Heart left ventricle (tissue), 16 donors: ENCODE measurements around the gene PRKN. TPM values are rescaled to one million over a fixed set of nuclear protein-coding genes. Genes with fewer than 3 reads are reported as not detected.

Source experiments
- ATAC-seq, 4 donors: fragments of 200-7000 bp; cut with Tn5 transposase; one replicate each; pipeline ENCODE4 v1.9.1; 2020 to 2022; ENCODE audit warnings: moderate library complexity in 4 of 4, mild to moderate bottlenecking in 3 of 4, moderate number of reproducible peaks in 1 of 4
- DNase-seq, 5 donors: peaks; one replicate each; pipeline ENCODE4 v3.0.0-alpha.2; 2020
- H3K27ac ChIP-seq, 12 donors: fragments of 200-600 bp; sonication (generic) in 4 of 12; one replicate each; pipeline versions ENCODE4 v1.5.0 to v1.8.0; 2016 to 2022; ENCODE audit warnings: mild to moderate bottlenecking in 2 of 12
- H3K27me3 ChIP-seq, 9 donors: fragments of 200-600 bp; sonication (generic) in 2 of 9; one replicate each; pipeline versions ENCODE4 v1.5.1 to v1.8.0; 2016 to 2022; ENCODE audit warnings: mild to moderate bottlenecking in 3 of 9
- H3K36me3 ChIP-seq, 9 donors: fragments of 200-600 bp; sonication (generic) in 2 of 9; one replicate each; pipeline versions ENCODE4 v1.5.0 to v1.8.0; 2018 to 2022; ENCODE audit warnings: mild to moderate bottlenecking in 2 of 9
- H3K4me1 ChIP-seq, 12 donors: fragments of 200-600 bp; sonication (generic) in 4 of 12; one replicate each; pipeline versions ENCODE4 v1.5.0 to v1.8.0; 2016 to 2022; ENCODE audit warnings: mild to moderate bottlenecking in 3 of 12
- H3K4me3 ChIP-seq, 12 donors: fragments of 200-600 bp; sonication (generic) in 4 of 12; one replicate each; pipeline versions ENCODE4 v1.5.0 to v1.8.0; 2017 to 2022; ENCODE audit warnings: mild to moderate bottlenecking in 9 of 12, moderate library complexity in 4 of 12
- H3K9me3 ChIP-seq, 12 donors: fragments of 200-600 bp; sonication (generic) in 4 of 12; one replicate each; pipeline versions ENCODE4 v1.5.0 to v1.8.0; 2016 to 2022; ENCODE audit warnings: mild to moderate bottlenecking in 1 of 12
- POLR2A ChIP-seq, 2 donors: fragments of 450-650 bp; IDR thresholded peaks; one replicate each; pipeline ENCODE4 v1.6.1; 2017; ENCODE audit warnings: antibody characterized with exemption in 2 of 2, mild to moderate bottlenecking in 2 of 2, moderate library complexity in 2 of 2
- WGBS, 4 donors: extraction: QIAGEN DNeasy Blood & Tissue Kit in 2 of 4; methylation state at CpG; one replicate each; pipeline versions ENCODE4 v1.1.5 to v1.1.7; 2013 to 2018; 5-methylcytosine and 5-hydroxymethylcytosine counted together
- intact Hi-C, 10 donors: fragments of 100-400 bp; cut with DNase I; formaldehyde crosslinking; loops; one replicate each; pipeline versions ENCODE4 v1.11.1 to v1.14.2; 2022
- polyA plus RNA-seq, 2 donors: library from polyadenylated mRNA; stranded (reverse); fragments of 200-250 nt; gene quantifications; one replicate each; pipeline ENCODE4 v1.2.3, GENCODE V29; 2013
- total RNA-seq, 9 donors: library from RNA; depleted of rRNA in 2 of 9; stranded (reverse); fragments of >200 nt in 2 of 9; fragmentation: NEBNext Ultra II Directional in 3 of 9; extraction: Animal tissue kit (Norgen Biotek cat#: 25700) in 3 of 9; gene quantifications; one replicate each; pipeline versions ENCODE4 v1.1.0 to v1.2.4, GENCODE V29; 2016 to 2023
- TF ChIP-seq, protein P1 (sequence below), 12 donors: fragments of 200-600 bp; sonication (generic) in 4 of 12; IDR thresholded peaks; one replicate each; pipeline versions ENCODE4 v1.5.0 to v1.8.0; 2018 to 2022; ENCODE audit warnings: antibody characterized with exemption in 12 of 12, mild to moderate bottlenecking in 5 of 12
- donor health status: ischemic (EF 13 %, LVEDD 7.1; RV severe dilation, severe dysfunction).
- donor health status: healthy with polysubstance abuse.
- donor health status: DM: no; HTN: yes; CAD: no.
- donor health status: DM: no; HTN: no; CAD: no.
- donor health status: ischemic (EF 25% LVEDD 6.9; RV normal size, moderate dysfunction).
- donor health status: ischemic (EF 25% LVEDD 5.7; RV mildly dilated, moderate dysfunction).
- donor health status: healthy.
- donor health status: DM: yes; HTN: yes; CAD: no.
- donor health status: ischemic (EF 35%, LVEDD 5.7; RV mildly dilated, moderate dysfunction).
- donor health status: nonischemic (EF 11% LVEDD 7.7; RV severe dilation, severe dysfunction).
- donor health status: DM: yes; HTN: yes; CAD: no.
- donor health status: PGD.
- donor health status: ischemic (EF 29% LVEDD 5.4; RV normal size, mild dysfunction).
- donor health status: nonischemic (EF 23%, LVEDD 6.1; RV moderate dilation, normal function).

The PRKN gene
- total and polyA plus RNA-seq, 11 donors, result 3.4 to 32.5 (median 21.2) TPM

DNA sequence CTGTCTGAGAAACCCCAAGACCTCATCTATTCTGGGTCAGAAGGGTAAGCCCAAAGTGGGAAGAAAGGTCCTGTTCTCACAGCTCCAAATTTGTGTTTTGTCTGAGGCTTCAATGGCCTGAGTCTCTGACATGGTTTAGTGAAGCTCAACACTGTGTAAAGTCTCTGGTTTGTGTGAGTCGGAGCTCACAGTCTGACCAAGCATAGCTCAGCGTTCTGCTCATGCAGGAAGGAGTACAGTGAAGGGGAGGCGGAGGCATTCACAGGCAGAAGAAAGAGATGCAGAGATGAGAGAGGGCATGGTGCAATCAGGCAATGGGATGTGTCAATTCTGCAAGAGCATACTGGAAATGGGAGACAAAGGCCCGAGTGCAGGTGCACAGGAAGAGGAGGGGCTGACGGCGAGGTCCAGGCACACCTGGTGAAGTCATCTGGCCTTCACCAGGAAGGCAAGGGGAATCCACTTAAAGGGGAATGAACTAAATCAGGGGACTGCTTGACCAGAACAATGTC is 990.7 kb downstream of the PRKN start:
- Histone ChIP-seq H3K27me3 (no peaks in the 10 kb centered on the region), H3K9me3 (no peaks in the 10 kb centered on the region), H3K4me1 (no peaks in the 10 kb centered on the region), H3K27ac (no peak overlapping the region), H3K36me3 (no peaks in the 10 kb centered on the region), H3K4me3 (no peak overlapping the region)
- ATAC-seq (no peak), DNase-seq (no peak)
- WGBS, 4 donors, result 60 to 74% (median 66%) methylated on average over 6 of the region's 6 CpGs
- intact Hi-C loops, result no loop called here
- TF ChIP-seq POLR2A (IDR thresholded peaks at IDR 0.05), result no peak
- TF ChIP-seq, protein P1, sequence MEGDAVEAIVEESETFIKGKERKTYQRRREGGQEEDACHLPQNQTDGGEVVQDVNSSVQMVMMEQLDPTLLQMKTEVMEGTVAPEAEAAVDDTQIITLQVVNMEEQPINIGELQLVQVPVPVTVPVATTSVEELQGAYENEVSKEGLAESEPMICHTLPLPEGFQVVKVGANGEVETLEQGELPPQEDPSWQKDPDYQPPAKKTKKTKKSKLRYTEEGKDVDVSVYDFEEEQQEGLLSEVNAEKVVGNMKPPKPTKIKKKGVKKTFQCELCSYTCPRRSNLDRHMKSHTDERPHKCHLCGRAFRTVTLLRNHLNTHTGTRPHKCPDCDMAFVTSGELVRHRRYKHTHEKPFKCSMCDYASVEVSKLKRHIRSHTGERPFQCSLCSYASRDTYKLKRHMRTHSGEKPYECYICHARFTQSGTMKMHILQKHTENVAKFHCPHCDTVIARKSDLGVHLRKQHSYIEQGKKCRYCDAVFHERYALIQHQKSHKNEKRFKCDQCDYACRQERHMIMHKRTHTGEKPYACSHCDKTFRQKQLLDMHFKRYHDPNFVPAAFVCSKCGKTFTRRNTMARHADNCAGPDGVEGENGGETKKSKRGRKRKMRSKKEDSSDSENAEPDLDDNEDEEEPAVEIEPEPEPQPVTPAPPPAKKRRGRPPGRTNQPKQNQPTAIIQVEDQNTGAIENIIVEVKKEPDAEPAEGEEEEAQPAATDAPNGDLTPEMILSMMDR (IDR thresholded peaks at IDR 0.05), result no peak

DNA sequence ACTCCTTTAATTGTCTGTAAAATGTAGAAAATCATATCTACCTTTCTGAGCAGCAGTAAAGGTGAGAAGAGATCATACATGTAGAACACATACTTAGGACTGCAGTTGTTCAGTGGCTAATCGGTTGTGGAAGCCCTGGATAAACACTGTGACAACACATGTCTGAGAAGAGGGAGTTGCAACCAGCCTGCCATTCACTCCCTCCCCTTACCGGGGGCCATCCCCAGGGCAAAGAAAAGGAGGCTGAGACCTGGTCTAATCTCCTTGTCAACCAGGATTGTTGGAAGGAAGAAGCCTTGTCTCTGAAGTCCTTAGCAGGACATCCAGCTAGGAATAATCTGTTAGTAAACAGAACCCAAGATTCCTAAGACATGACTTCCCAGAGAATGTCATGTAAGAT is 991.2 kb downstream of the PRKN start:
- 23 to 78% (median 59%) methylated on average over 2 of the region's 2 CpGs for WGBS, 4 donors
- intact Hi-C loops, result no loop called here
- no peak for TF ChIP-seq POLR2A (IDR thresholded peaks at IDR 0.05)
- TF ChIP-seq, protein P1 (IDR thresholded peaks at IDR 0.05), result no peak
- no peaks in the 10 kb centered on the region for H3K27me3 ChIP-seq
- no peak overlapping the region for H3K4me3 ChIP-seq
- no peak for ATAC-seq
- no peak for DNase-seq
- no peak overlapping the region for H3K27ac ChIP-seq
- H3K9me3 ChIP-seq, result no peaks in the 10 kb centered on the region
- H3K4me1 ChIP-seq, result no peaks in the 10 kb centered on the region
- H3K36me3 ChIP-seq, result no peaks in the 10 kb centered on the region

DNA sequence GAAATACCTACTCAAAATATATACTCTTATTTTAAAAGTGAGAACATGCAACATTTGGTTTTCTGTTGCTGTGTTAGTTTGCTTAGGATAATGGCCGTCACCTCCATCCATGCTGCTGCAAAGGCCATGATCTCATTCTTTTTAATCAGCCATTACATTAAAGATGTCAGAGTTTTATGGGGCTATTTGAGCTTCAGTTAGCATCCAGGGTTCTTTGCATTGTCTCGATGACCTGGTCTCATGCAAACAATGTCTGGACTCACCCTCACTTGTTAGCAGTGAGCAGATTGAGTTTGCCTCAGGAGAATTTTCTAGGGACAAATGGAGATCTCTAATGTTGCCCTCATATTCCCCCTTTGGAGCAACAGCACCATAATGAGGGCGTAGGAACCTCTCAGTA is 995.0 kb downstream of the PRKN start:
- Histone ChIP-seq H3K27ac (no peak overlapping the region), H3K4me1 (no peaks in the 10 kb centered on the region), H3K27me3 (no peaks in the 10 kb centered on the region), H3K36me3 (no peaks in the 10 kb centered on the region), H3K4me3 (no peak overlapping the region), H3K9me3 (no peaks in the 10 kb centered on the region)
- DNase-seq (no peak), ATAC-seq (no peak)
- intact Hi-C loops, result no loop called here
- TF ChIP-seq POLR2A (IDR thresholded peaks at IDR 0.05), result no peak
- TF ChIP-seq, protein P1 (IDR thresholded peaks at IDR 0.05), result no peak
- 88 to 94% (median 92%) methylated on average over 3 of the region's 3 CpGs for WGBS, 4 donors

DNA sequence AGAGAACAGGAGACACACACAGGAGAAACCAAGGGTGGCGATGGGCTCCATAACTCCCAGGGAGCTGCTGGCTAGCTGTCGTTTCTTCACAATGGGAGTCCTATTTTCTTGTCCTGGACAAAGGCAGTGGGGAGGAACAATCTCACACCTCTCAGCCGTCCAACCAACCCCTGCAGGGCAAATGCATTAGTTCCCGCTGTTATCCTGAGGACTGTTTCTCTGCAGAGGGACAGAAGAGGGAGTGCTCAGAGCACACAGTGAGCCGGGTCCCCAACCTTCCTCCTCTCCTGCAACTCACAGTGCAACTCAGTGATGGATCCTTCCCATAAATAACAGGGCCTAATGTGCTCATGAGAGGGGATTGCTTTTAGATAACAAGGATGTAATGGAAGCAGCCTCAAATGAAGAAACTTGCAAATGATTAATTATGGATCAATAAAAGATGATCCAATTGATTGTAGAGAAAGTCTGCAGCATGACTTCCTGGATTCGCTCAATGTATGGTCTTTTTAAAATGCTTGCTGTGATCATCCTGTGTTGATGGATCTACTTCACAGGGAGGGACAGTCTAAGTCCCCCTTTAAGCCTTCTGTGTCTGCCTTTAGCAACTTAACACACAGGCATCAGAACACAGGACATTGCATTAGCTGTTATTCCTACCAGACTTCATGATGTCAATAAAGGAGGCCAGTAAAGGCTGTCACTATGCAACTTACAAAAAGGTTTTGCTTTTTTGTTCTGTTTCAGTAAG is 1000.3 kb downstream of the PRKN start:
- no peak overlapping the region for H3K4me3 ChIP-seq
- DNase-seq (no peak), ATAC-seq (no peak)
- WGBS, 4 donors, result 66 to 77% (median 71%) methylated on average over 6 of the region's 6 CpGs
- H3K27ac ChIP-seq, result no peak overlapping the region
- no peak for TF ChIP-seq POLR2A (IDR thresholded peaks at IDR 0.05)
- TF ChIP-seq, protein P1 (IDR thresholded peaks at IDR 0.05), result no peak
- H3K9me3 ChIP-seq, result no peaks in the 10 kb centered on the region
- intact Hi-C loops, result no loop called here
- H3K4me1 ChIP-seq, result no peaks in the 10 kb centered on the region
- no peaks in the 10 kb centered on the region for H3K27me3 ChIP-seq
- no peaks in the 10 kb centered on the region for H3K36me3 ChIP-seq
